ENCODE measurements around the gene GABBR2.

GABBR2 gene

GRCh38 chr9:98432134-98432533 lies 276.6 kb downstream of the GABBR2 start:
- ChIA-PET POLR2A (ENCODE audit: low non-redundant PET) (no interaction called here), CTCF (no interaction called here)
- TF ChIP-seq CTCF (conservative IDR thresholded peaks at IDR 0.05; ENCODE audit: low read depth) = no peak
- H3K27ac ChIP-seq = no peak overlapping the region
- DNase-seq (ENCODE audit: low spot score) = no peak

DNA sequence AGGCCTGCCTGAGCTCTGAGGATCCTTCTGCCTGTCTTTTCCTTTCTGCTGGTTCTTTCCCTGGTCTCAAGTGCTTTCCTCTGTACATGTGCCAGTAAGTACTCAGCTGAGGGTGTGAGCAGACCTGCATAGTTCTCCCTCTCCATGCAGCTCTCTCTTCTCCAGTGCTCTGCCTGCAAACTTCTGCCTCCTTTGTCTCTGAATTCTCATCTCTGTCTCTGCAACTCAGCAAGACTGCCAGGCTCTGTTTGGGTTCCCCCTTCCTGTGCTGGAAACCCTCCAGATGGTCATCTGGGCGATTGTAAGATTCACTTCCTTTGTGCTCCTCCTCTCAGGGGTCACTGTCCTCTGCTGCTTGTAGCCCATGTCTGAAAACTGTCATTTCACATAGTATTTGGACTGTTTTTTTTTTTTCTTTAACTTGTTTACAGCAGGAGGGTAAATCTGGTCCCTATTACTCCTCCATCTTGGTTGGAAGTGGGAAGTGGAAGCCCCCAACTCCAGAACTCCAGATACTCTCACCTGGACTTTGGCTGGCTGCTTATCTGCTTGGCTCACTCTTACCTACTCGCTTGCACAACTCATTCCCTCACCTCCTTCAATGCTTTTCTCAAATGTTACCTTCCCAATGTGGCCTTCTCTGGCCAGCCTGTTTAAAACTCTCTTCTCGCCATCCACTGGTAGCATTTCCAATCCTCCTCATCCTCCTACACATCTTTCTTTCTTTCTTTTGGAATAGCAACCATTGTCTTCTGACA lies 278.0 kb downstream of the GABBR2 start:
- no peak for DNase-seq (ENCODE audit: low spot score)
- POLR2A ChIA-PET (ENCODE audit: low non-redundant PET) = no interaction called here
- H3K27ac ChIP-seq = no peak overlapping the region
- no peak for TF ChIP-seq CTCF (conservative IDR thresholded peaks at IDR 0.05; ENCODE audit: low read depth)
- CTCF ChIA-PET = interaction anchor here (0.7 kb wide), 1 partner anchor 55 kb away, joined by 3 read pairs; no protein-coding TSS in a partner anchor

GRCh38 chr9:98429613-98430012 lies 279.1 kb downstream of the GABBR2 start:
- no peak for DNase-seq (ENCODE audit: low spot score)
- ChIA-PET CTCF (interaction anchor here (0.6 to 0.7 kb wide), 2 partner anchors 56 to 1859 kb away, joined by 3 read pairs; no protein-coding TSS in a partner anchor), POLR2A (ENCODE audit: low non-redundant PET) (no interaction called here)
- H3K27ac ChIP-seq = no peak overlapping the region
- TF ChIP-seq CTCF (conservative IDR thresholded peaks at IDR 0.05; ENCODE audit: low read depth) = no peak

GRCh38 chr9:98428454-98428853 lies 280.3 kb downstream of the GABBR2 start:
- no peak overlapping the region for H3K27ac ChIP-seq
- no peak for DNase-seq (ENCODE audit: low spot score)
- no peak for TF ChIP-seq CTCF (conservative IDR thresholded peaks at IDR 0.05; ENCODE audit: low read depth)
- ChIA-PET CTCF (interaction anchor here (0.7 kb wide), 1 partner anchor 309 kb away, joined by 3 read pairs; no protein-coding TSS in a partner anchor), POLR2A (ENCODE audit: low non-redundant PET) (no interaction called here)

- TF ChIP-seq CTCF (conservative IDR thresholded peaks at IDR 0.05; ENCODE audit: low read depth) = no peak
- no peak overlapping the region for H3K27ac ChIP-seq
- POLR2A ChIA-PET (ENCODE audit: low non-redundant PET) = no interaction called here
- CTCF ChIA-PET = no interaction called here
- no peak for DNase-seq (ENCODE audit: low spot score)
These were observed 281.2 kb downstream of the GABBR2 start for GRCh38 chr9:98427491-98427890.

DNA sequence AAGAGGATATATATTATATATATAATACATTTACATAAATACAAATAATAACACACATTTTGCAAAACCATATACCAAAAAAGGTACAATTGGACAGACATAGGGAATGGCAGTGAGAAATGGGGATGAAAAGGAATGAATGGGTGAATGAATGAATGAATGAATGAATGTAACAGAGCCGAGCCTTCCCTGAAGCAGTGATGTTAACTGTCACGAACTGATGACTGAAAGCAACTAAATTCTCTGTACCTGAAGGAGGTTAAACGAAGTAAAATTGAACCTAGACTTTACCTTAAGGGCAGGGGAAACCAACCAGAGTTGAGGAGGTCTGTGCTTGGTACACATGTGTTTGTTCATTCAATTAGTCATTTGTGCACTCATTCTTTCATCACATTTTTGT lies 283.7 kb downstream of the GABBR2 start:
- no peak for TF ChIP-seq CTCF (conservative IDR thresholded peaks at IDR 0.05; ENCODE audit: low read depth)
- no peak for DNase-seq (ENCODE audit: low spot score)
- POLR2A ChIA-PET (ENCODE audit: low non-redundant PET) = no interaction called here
- no peak overlapping the region for H3K27ac ChIP-seq
- CTCF ChIA-PET = no interaction called here

Data from RWPE1 (cell line).